ENCODE data around the gene LEP.

The LEP gene

GRCh38 chr7:128262273-128263028 lies 21.4 kb downstream of the LEP start:
- Histone ChIP-seq H3K4me1 (ENCODE audit: low read length) (no peaks in the 10 kb centered on the region), H3K4me2 (ENCODE audit: low read length) (no peak overlapping the region), H3K4me3 (ENCODE audit: low read length) (no peak overlapping the region), H3K27ac (ENCODE audit: low read length) (no peak overlapping the region), H3K27me3 (ENCODE audit: low read depth, low read length) (peaks cover 15% of the 10 kb centered on the region), H4K20me1 (ENCODE audit: insufficient read depth, low read length) (no peaks in the 10 kb centered on the region), H3K9ac (ENCODE audit: low read length) (no peak overlapping the region), H3K79me2 (ENCODE audit: low read length) (no peaks in the 10 kb centered on the region), H3K9me3 (ENCODE audit: insufficient read depth, low read length) (no peaks in the 10 kb centered on the region), H2AFZ (ENCODE audit: low read depth, low read length) (no peak overlapping the region), H3K36me3 (replicated peaks; ENCODE audit: low read depth, low read length) (no peaks in the 10 kb centered on the region)
- TF ChIP-seq, protein P1, sequence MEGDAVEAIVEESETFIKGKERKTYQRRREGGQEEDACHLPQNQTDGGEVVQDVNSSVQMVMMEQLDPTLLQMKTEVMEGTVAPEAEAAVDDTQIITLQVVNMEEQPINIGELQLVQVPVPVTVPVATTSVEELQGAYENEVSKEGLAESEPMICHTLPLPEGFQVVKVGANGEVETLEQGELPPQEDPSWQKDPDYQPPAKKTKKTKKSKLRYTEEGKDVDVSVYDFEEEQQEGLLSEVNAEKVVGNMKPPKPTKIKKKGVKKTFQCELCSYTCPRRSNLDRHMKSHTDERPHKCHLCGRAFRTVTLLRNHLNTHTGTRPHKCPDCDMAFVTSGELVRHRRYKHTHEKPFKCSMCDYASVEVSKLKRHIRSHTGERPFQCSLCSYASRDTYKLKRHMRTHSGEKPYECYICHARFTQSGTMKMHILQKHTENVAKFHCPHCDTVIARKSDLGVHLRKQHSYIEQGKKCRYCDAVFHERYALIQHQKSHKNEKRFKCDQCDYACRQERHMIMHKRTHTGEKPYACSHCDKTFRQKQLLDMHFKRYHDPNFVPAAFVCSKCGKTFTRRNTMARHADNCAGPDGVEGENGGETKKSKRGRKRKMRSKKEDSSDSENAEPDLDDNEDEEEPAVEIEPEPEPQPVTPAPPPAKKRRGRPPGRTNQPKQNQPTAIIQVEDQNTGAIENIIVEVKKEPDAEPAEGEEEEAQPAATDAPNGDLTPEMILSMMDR (IDR thresholded peaks at IDR 0.05; ENCODE audit: low read depth, low read length) = no peak
- no peak for TF ChIP-seq EZH2phosphoT487 (IDR thresholded peaks at IDR 0.05; ENCODE audit: low read depth)

DNA sequence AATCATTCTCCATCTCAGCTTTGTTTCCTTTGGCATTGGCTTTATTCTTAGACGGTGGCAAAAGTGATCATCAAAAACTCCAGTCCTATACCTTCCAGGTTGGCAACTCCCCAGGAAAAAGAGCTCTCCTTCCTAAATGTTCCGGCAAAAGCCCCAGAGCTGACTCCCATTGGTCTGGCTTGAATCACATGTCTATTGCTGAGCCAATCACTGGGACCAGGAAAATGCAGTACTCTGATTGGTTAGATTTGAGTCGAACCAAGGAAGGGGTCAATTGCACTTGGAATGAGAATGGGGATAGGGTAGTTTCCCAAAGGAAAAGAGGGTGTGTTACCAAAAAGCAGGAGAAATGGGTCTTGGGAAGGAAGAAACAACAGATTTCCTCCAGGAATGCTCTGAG lies 22.3 kb downstream of the LEP start:
- no peak overlapping the region for H3K4me3 ChIP-seq (ENCODE audit: low read length)
- no peak overlapping the region for H2AFZ ChIP-seq (ENCODE audit: low read depth, low read length)
- H3K4me2 ChIP-seq (ENCODE audit: low read length) = no peak overlapping the region
- no peaks in the 10 kb centered on the region for H3K36me3 ChIP-seq (replicated peaks; ENCODE audit: low read depth, low read length)
- no peaks in the 10 kb centered on the region for H3K79me2 ChIP-seq (ENCODE audit: low read length)
- no peak for TF ChIP-seq EZH2phosphoT487 (IDR thresholded peaks at IDR 0.05; ENCODE audit: low read depth)
- TF ChIP-seq, protein P1 (IDR thresholded peaks at IDR 0.05; ENCODE audit: low read depth, low read length) = no peak
- no peak overlapping the region for H3K27ac ChIP-seq (ENCODE audit: low read length)
- no peaks in the 10 kb centered on the region for H4K20me1 ChIP-seq (ENCODE audit: insufficient read depth, low read length)
- H3K9ac ChIP-seq (ENCODE audit: low read length) = no peak overlapping the region
- no peaks in the 10 kb centered on the region for H3K9me3 ChIP-seq (ENCODE audit: insufficient read depth, low read length)
- H3K4me1 ChIP-seq (ENCODE audit: low read length) = no peaks in the 10 kb centered on the region
- H3K27me3 ChIP-seq (ENCODE audit: low read depth, low read length) = peaks cover 19% of the 10 kb centered on the region

GRCh38 chr7:128264477-128264876 lies 23.4 kb downstream of the LEP start:
- no peak overlapping the region for H3K27ac ChIP-seq (ENCODE audit: low read length)

DNA sequence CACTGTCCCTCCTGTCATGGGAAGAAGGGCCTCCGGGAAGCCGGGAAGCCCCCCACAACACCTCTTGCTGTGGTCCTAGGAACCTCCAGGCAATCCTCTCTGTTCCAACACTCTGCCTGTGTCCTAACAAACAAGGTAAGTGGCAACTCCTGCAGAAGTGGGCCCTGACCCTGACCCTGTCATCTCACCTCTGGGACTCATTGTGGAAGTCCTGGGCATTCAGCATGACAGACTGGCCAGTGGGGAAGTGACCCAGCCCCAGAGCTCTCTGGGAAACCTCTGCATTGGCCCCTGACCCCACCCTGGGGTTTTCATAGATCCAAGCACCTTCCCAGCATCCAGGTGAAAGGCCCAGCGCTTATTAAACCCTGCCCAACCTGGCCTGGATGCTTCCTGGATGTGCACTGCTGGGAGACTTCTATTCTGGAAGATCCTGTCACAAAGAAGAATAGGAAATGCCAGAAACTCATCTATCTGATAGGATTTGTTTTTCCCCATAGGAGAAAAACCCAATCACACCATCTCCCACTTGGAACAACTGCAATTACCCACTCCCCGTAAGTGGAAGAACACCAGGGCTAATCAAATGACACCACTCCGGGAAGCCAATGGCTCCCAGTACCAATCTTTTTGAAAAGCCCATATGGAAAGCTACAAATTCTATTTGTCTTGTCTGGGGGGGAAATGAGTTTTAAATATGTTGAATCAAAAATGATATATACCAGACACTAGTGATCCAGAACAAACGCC lies 24.3 kb downstream of the LEP start:
- Histone ChIP-seq H3K9ac (ENCODE audit: low read length) (no peak overlapping the region), H3K79me2 (ENCODE audit: low read length) (no peaks in the 10 kb centered on the region), H3K4me1 (ENCODE audit: low read length) (no peaks in the 10 kb centered on the region), H4K20me1 (ENCODE audit: insufficient read depth, low read length) (no peaks in the 10 kb centered on the region), H2AFZ (ENCODE audit: low read depth, low read length) (no peak overlapping the region), H3K27ac (ENCODE audit: low read length) (no peak overlapping the region), H3K27me3 (ENCODE audit: low read depth, low read length) (peaks cover 20% of the 10 kb centered on the region), H3K4me3 (ENCODE audit: low read length) (no peak overlapping the region), H3K36me3 (replicated peaks; ENCODE audit: low read depth, low read length) (no peaks in the 10 kb centered on the region), H3K4me2 (ENCODE audit: low read length) (no peak overlapping the region), H3K9me3 (ENCODE audit: insufficient read depth, low read length) (no peaks in the 10 kb centered on the region)
- TF ChIP-seq, protein P1 (IDR thresholded peaks at IDR 0.05; ENCODE audit: low read depth, low read length) = no peak
- TF ChIP-seq EZH2phosphoT487 (IDR thresholded peaks at IDR 0.05; ENCODE audit: low read depth) = no peak

More at GRCh38 chr7:128264477-128264876, 23.4 kb downstream of the LEP start:
- TF ChIP-seq, protein P1 (IDR thresholded peaks at IDR 0.05; ENCODE audit: low read depth, low read length) = no peak
- no peak for TF ChIP-seq EZH2phosphoT487 (IDR thresholded peaks at IDR 0.05; ENCODE audit: low read depth)
- no peaks in the 10 kb centered on the region for H3K4me1 ChIP-seq (ENCODE audit: low read length)
- H3K27me3 ChIP-seq (ENCODE audit: low read depth, low read length) = peaks cover 20% of the 10 kb centered on the region
- no peaks in the 10 kb centered on the region for H3K9me3 ChIP-seq (ENCODE audit: insufficient read depth, low read length)
- no peak overlapping the region for H3K4me2 ChIP-seq (ENCODE audit: low read length)
- H3K79me2 ChIP-seq (ENCODE audit: low read length) = no peaks in the 10 kb centered on the region
- no peaks in the 10 kb centered on the region for H4K20me1 ChIP-seq (ENCODE audit: insufficient read depth, low read length)
- H2AFZ ChIP-seq (ENCODE audit: low read depth, low read length) = no peak overlapping the region
- H3K36me3 ChIP-seq (replicated peaks; ENCODE audit: low read depth, low read length) = no peaks in the 10 kb centered on the region
- H3K9ac ChIP-seq (ENCODE audit: low read length) = no peak overlapping the region
- H3K4me3 ChIP-seq (ENCODE audit: low read length) = no peak overlapping the region
